IPS-18c (cell line): ENCODE results near the gene COLQ.
"Not testable (repeated sequence)": the region's sequence is repeated elsewhere in the genome, so short reads cannot be mapped to it uniquely, and the experiment has no call there.

Experiments
- H3K4me3 ChIP-seq: 2 replicates; pipeline ENCODE4 v1.7.0; 2013; ENCODE audit warnings: low read depth, mild to moderate bottlenecking, low read length, moderate library complexity; ENCODE audit not compliant: insufficient read depth
- H3K9me3 ChIP-seq: one replicate; pipeline ENCODE4 v1.6.1; 2013; ENCODE audit warnings: mild to moderate bottlenecking, low read length, moderate library complexity; ENCODE audit not compliant: control insufficient read depth, insufficient read depth

COLQ gene

GRCh38 chr3:15521573-15521965, at the start of gene COLQ:
Gene COLQ (minus strand): TSS chr3:15521706. CDS start chr3:15521625, 81 bp downstream.
- Histone ChIP-seq H3K4me3 (no peak within 1 kb of the TSS), H3K9me3 (no peaks in the 10 kb centered on the region)

GRCh38 chr3:15563190-15563589, 41.7 kb upstream of the COLQ start:
- no peaks in the 10 kb centered on the region for H3K9me3 ChIP-seq

GRCh38 chr3:15562560-15562959, 41.1 kb upstream of the COLQ start:
- H3K9me3 ChIP-seq: no peaks in the 10 kb centered on the region
- H3K4me3 ChIP-seq: no peak overlapping the region

More at GRCh38 chr3:15563190-15563589, 41.7 kb upstream of the COLQ start:
- H3K4me3 ChIP-seq: no peak overlapping the region

GRCh38 chr3:15558581-15558980, 37.1 kb upstream of the COLQ start:
- H3K9me3 ChIP-seq: no peaks in the 10 kb centered on the region
- no peak overlapping the region for H3K4me3 ChIP-seq

- Histone ChIP-seq H3K9me3 (no peaks in the 10 kb centered on the region), H3K4me3 (no peak overlapping the region)
Measured at GRCh38 chr3:15557511-15557946, 36.0 kb upstream of the COLQ start.

GRCh38 chr3:15556512-15556911, 35.0 kb upstream of the COLQ start:
- Histone ChIP-seq H3K4me3 (no peak overlapping the region), H3K9me3 (no peaks in the 10 kb centered on the region)

- no peak overlapping the region for H3K4me3 ChIP-seq
- no peaks in the 10 kb centered on the region for H3K9me3 ChIP-seq
Measured at GRCh38 chr3:15553749-15554148, 32.2 kb upstream of the COLQ start.

- Histone ChIP-seq H3K4me3 (no peak overlapping the region), H3K9me3 (no peaks in the 10 kb centered on the region)
Measured at GRCh38 chr3:15551902-15552301, 30.4 kb upstream of the COLQ start.

GRCh38 chr3:15549846-15550245, 28.3 kb upstream of the COLQ start:
- Histone ChIP-seq H3K9me3 (no peaks in the 10 kb centered on the region), H3K4me3 (no peak overlapping the region)

- no peaks in the 10 kb centered on the region for H3K9me3 ChIP-seq
Measured at GRCh38 chr3:15542614-15543013, 21.1 kb upstream of the COLQ start.

GRCh38 chr3:15541371-15541770, 19.9 kb upstream of the COLQ start:
- Histone ChIP-seq H3K4me3 (no peak overlapping the region), H3K9me3 (no peaks in the 10 kb centered on the region)

More at GRCh38 chr3:15542614-15543013, 21.1 kb upstream of the COLQ start:
- H3K4me3 ChIP-seq: no peak overlapping the region

GRCh38 chr3:15539066-15539465, 17.6 kb upstream of the COLQ start:
- Histone ChIP-seq H3K9me3 (no peaks in the 10 kb centered on the region), H3K4me3 (no peak overlapping the region)

GRCh38 chr3:15538345-15538744, 16.8 kb upstream of the COLQ start:
- no peaks in the 10 kb centered on the region for H3K9me3 ChIP-seq
- H3K4me3 ChIP-seq: no peak overlapping the region

GRCh38 chr3:15536856-15537255, 15.3 kb upstream of the COLQ start:
- Histone ChIP-seq H3K9me3 (no peaks in the 10 kb centered on the region), H3K4me3 (no peak overlapping the region)

- Histone ChIP-seq H3K4me3 (no peak overlapping the region), H3K9me3 (no peaks in the 10 kb centered on the region)
Measured at GRCh38 chr3:15535732-15536131, 14.2 kb upstream of the COLQ start.

GRCh38 chr3:15532614-15533013, 11.1 kb upstream of the COLQ start:
- not testable (repeated sequence) for H3K9me3 ChIP-seq, H3K4me3 ChIP-seq

- Histone ChIP-seq H3K9me3 (no peaks in the 10 kb centered on the region), H3K4me3 (no peak overlapping the region)
Measured at GRCh38 chr3:15531346-15531745, 9.8 kb upstream of the COLQ start.

GRCh38 chr3:15528854-15529537, 7.5 kb upstream of the COLQ start:
- H3K4me3 ChIP-seq: no peak overlapping the region
- H3K9me3 ChIP-seq: no peaks in the 10 kb centered on the region

- no peaks in the 10 kb centered on the region for H3K9me3 ChIP-seq
Measured at GRCh38 chr3:15527031-15527459, 5.5 kb upstream of the COLQ start.

More at GRCh38 chr3:15527031-15527459, 5.5 kb upstream of the COLQ start:
- H3K4me3 ChIP-seq: no peak overlapping the region
